HG02884 (cell line): ENCODE data around the gene SUMO3.

Source experiments
- ATAC-seq: cut with Tn5 transposase; IDR thresholded peaks from one replicate; pipeline ENCODE4 v1.9.1; 2021; ENCODE audit warnings: mild to moderate bottlenecking, moderate library complexity; ENCODE audit not compliant: unreplicated experiment

The SUMO3 gene

DNA sequence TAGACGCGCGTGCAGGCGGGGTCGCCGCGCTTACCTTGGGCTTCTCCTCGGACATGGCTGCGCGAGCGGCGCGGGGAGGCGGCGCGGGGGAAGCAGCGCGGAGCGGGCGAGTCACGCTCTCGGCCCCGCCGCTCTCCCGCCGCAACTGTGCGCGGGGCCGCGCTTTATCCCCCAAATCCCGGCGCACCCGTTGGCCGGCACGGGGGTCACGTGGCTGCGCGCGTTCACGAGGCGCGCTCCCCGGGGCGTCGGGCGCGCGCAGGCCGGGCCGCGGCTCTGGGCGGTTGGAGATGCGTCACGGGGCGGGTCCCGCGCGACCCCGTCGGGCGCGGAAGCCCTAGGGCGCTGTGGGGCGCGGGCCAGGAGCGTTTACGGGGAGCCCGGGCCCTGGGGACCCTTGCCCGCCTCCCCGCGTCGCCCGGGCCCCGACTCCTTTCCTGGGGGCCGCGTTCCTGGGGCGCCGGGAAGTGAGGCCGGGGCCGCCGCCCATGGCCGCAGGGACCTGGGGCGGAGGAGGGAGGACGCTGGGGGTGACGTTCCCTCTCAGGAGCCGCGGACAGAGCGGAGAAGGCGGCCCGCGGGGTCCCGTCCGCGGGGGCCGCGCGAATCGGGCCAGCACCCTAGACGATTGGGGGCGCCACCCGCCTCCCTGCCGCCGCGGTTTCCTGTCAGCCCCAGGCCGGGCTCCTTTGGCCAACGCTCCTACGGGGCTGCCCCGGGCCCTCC lies at the start of gene SUMO3:
TSS of gene SUMO3 (minus strand) at position 149 of the 726 bp plus-strand sequence. CDS start at position 55, 94 bp downstream.
- ATAC-seq, result peak; percentile 45

DNA sequence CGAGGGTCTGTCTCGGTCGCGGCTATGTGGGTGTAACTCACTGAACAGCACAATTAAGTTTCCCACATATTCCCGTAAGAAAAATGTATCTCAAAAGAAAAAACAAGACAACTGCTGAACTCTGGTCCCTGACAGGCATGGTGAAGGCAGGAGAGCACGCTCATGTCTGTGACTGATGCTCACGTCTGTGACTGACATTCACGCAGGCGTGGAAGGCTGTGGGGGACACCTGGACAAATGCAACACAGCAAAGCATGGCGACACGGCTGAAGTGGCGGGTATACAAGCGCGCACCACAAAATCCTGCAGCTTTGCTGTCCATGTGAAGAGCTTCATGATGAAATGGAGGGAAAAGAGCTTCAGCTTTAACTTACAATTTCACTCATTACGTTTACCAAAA lies 49.6 kb upstream of the SUMO3 start:
- ATAC-seq, result no peak

DNA sequence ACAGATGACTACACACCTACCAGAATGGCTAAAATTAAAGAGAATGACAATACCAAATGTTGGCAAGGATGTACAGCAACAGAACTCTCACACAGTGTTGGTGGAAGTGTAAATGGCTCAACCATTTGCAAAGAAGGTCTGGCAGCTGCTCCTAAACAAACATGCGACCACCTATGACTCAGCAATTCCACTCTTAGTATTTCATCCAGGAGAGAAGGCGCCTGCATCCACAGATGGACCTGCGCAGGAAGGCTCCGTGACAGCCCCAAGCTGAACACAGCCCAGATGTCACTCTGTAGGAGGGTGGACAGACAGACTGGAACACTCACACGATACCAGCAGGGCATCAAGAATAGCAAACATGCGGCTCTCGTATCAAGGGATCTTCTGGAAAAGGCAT lies 48.9 kb upstream of the SUMO3 start:
- ATAC-seq, result no peak

DNA sequence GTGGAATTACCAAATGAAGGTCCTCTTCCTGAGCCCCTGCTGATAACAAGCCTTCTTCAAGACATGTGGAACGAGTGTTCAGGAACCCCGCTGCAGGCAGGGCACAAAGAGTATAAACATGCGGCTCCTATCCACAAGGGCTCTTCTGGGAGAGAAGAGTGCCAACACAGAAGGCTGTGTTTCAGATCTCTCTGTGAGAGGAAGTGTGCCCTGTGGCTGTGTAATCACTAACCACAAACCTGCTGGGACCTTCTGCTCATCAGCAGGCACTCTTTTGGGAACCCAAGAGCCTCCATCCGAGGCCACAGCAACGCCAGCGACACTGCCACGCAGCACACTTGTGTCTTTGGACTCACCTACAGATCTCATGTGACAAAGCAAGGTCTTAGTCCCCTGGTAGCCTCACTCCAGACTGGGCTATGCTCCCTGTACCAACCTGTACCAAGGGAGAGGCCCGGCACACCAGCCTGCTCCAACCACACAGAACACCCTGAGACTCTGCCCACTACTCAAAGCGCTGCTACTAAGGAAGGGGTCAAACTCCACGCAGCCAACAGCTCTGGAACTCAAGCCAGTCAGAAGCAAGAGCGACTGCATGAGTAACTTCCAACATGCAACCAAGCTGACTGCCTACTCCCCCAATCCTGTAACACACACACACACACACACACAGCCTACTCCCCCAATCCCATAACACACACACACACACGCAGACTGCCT lies 47.9 kb upstream of the SUMO3 start:
- ATAC-seq, result no peak

DNA sequence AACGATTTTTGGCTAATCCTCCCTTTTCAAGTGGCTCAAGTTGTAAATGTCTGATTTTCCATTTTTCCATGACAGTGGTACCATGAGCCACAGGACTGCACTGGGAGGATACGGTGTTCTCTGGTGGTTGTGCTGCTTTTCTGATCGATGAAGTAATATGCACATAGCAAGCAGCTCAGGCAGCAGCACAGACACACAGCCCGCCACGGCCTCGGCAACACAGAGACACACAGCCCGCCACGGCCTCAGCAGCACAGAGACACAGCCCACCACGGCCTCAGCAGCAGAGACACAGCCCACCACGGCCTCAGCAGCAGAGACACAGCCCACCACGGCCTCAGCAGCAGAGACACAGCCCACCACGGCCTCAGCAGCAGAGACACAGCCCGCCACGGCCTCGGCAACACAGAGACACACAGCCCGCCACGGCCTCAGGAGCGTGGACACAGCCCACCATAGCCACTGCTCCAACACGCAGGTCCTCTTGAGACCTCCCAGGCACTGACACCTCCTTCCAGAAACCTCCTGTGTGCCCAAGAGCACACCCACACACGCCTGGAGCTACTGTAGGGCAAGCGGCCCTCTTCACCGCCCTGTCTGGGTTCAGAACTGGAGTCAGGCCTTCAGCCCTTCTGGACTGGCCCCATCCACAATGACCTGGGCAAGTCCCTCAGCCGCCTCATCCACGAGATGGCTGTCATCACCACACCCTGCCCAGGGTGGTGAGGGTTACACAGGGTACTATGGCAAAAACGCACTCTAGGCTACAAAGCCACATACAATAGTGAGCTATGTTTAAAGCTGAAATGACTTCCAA lies 45.2 kb upstream of the SUMO3 start:
- ATAC-seq, result no peak

GRCh38 chr21:44858791-44859190 lies 40.9 kb upstream of the SUMO3 start:
- ATAC-seq, result no peak

GRCh38 chr21:44858291-44858690 lies 40.4 kb upstream of the SUMO3 start:
- ATAC-seq, result no peak

DNA sequence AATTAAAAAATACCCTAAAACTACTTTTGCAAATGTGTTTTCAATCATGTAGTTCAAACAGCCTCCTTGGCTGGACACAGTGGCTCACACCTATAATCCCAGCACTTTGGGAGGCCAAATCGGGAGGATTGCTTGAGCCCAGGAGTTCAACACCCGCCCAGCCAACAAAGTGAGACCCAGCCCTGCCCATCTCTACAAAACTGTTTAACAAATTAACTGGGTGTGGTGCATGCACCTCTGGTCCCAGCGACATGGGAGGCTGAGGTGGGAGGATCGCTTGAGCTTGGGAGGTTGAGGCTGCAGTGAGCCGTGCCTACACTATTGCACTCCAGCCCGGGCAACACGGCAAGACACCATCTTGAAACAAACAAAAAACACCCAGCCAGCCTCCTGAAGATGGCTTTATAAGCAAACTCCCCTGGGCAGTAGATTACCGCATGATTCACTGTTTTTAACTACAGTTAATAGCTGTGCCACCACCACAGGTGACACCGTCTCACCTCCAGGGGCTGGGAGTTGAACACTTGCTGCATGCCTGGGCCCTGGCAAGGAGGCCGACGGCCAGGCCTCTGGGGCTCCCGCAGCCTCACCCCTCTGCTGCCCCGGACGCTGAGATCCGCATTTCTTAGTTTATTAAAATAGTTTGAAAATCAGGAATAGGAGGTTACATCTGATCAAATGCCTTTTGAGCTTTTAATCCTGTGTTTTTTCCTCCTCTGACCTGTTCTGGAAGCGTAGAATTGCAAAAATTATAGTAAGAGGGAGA lies 39.4 kb upstream of the SUMO3 start:
- no peak for ATAC-seq

GRCh38 chr21:44856131-44856530 lies 38.3 kb upstream of the SUMO3 start:
- no peak for ATAC-seq

DNA sequence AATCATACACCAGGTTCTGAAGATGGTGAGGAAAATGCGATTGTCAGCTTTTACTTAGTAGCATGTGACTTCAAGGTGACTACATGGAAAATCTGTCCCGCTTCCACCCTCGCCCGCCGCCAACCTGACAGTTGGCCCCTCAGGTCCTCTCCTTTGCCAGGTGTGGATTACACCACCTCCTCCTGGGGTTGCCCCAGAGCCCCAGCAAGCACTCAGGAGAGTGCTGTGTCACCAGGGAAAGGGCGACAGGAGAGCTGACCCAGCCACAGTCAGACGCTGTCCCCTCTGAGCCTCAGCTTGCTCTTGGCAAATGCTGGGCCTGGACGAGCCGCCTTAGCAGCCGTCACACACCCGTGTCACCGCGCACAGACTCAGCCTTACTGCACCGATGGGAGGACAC lies 37.7 kb upstream of the SUMO3 start:
- ATAC-seq, result no peak

DNA sequence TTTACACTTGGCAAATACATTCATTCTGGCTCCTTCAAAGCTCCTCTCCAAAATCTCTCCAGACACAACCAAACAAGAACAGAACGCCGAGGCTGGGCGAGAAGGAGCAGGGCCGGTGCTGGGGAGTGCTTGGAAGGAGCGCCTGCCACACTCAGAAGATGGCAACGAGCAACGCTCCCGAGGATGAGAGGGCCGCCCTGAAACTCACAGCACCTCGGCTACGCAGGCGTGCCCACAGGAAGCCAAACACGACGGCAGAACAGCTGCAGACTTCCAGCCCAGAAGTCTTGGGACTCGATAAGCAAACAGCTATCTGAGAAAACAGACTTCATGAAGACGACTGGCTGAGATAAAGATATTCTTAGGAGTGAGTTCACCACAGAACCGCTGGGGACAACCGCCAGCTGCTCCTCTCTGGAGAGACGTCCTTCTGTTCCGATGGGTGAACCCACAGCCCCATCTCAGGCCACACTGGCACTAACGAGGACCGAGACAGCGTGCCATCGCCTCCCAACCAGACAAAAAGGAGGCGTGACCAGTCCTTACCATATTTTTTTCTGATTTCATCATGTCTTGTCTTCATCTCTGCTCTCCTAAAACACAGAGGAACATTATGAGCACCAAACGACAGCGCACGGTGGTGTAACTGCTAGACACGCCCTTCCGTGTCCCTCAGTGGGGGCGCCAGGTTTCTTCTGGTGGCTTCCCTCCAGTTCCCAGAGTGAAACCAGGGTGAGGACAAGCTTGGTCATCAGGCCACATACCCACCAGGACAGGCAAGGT lies 37.0 kb upstream of the SUMO3 start:
- no peak for ATAC-seq

DNA sequence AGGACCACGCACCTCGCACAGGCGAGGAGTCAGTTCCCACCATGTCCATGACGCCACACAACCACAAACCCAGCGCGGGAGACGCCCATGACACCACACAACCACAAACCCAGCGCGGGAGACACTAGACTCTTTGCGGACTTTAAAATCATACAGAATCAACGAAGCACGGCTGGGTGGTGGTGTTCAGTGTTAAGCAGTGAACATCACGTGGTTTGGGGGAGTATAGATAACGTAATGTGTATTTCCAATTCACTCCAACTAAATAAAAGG lies 36.5 kb upstream of the SUMO3 start:
- ATAC-seq, result no peak

GRCh38 chr21:44853601-44854390 lies 35.9 kb upstream of the SUMO3 start:
- no peak for ATAC-seq

DNA sequence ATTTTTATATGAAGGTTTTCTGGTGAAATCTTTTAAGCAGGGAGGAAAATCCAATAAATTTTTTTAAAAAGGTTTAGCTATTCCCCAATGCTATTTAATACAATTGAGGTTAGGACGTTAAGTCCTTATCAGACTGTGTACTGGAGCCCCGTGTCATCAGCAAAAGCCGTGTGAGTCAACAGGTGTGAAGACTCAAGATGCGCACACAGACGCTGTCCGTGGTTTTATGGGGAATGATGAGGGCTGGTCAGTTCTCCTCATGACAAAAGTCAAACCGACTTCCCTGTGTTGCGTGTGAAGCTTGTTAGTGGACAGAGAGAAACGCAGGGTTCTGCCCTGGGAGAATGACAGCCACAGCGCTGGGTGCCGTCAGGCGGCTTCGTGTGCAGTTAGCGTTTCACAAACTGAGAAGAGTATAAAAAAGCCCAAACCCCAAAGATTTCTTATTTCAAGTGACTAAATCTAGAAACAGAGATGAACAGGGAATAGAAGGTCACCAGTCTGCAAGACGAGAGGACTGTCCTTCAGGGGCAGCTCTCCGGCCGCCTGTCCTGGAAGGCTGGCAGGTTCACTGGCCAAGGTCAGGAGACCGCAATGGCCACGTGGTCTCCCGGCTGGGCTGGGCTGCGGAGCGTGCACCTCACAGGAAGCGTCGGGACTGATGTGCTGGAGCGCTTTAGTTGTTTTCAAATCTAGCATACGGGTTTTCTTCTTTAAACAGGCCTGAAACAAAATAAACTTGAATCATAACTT lies 33.2 kb upstream of the SUMO3 start:
- ATAC-seq, result no peak

DNA sequence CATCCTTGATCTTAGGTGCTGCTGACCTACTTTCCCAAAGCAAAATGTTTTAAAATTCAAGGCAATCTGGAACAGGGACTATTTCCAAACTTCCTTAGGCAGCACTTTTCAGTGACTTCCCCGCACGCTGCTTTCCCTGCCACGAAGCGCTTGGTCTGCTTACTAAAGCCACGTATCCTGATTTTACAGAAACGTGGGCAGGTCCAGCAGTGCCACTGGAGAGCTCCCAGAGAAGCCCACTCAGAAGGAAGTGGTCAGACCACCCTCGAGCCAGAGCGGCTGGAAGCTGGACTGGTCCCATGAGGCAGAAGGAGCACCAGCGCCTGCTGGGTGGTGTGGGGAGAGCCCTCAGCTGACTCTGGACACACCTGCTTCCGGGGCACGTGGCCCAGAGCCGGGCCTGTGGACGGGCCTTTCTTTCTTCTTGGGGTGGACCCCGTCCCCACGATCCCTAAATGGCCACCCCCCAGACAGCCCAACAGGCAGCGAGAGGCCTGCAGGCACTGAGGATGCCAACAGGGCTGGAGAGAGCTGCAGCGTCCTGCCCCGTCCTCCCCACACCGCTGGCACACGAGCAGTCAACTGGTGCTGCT lies 32.4 kb upstream of the SUMO3 start:
- ATAC-seq, result no peak

GRCh38 chr21:44849616-44850130 lies 31.8 kb upstream of the SUMO3 start:
- ATAC-seq, result no peak

GRCh38 chr21:44848821-44849521 lies 31.1 kb upstream of the SUMO3 start:
- no peak for ATAC-seq
